ENCODE measurements around the gene TPRG1. TPM values are rescaled to one million over a fixed set of nuclear protein-coding genes. Genes with fewer than 3 reads are reported as not detected.

TPRG1 gene, protein sequence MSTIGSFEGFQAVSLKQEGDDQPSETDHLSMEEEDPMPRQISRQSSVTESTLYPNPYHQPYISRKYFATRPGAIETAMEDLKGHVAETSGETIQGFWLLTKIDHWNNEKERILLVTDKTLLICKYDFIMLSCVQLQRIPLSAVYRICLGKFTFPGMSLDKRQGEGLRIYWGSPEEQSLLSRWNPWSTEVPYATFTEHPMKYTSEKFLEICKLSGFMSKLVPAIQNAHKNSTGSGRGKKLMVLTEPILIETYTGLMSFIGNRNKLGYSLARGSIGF
- polyA plus RNA-seq (2012; ENCODE audit: insufficient read depth, insufficient read length, low read depth), result 1.3 TPM

DNA sequence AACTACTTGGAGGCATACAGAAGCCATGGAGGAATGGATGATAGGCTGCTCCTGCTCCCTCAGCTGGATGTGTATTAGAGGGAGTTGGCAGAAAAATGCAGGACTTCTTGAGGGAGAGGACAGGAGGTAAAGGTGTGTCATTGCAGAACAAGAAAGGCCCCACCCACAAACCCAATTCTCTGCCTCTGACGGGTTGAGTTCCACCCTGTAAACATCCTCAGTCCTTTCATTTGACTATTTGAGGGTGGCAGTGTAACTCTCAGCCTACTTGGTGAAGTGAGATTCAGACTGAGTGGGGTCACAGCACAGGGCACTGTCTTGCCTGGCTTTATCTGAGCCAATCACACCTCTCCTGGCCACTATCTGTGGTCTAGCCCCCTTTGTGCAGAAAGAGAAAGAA lies at the start of gene TPRG1:
Gene TPRG1 (plus strand): TSS at position 265 of the 400 bp plus-strand sequence. CDS start 35,414 bp downstream, outside the sequence.
- DNase-seq, result no peak
- H3K27me3 ChIP-seq, result no peaks in the 10 kb centered on the region
- TF ChIP-seq CTCF (IDR thresholded peaks at IDR 0.05; ENCODE audit: low read depth, low read length), result no peak
- H3K36me3 ChIP-seq, result no peaks in the 10 kb centered on the region
- no peak within 1 kb of the TSS for H3K4me3 ChIP-seq (ENCODE audit: low read depth, low read length)
- H3K9me3 ChIP-seq, result no peaks in the 10 kb centered on the region
- no peaks in the 10 kb centered on the region for H3K4me1 ChIP-seq

DNA sequence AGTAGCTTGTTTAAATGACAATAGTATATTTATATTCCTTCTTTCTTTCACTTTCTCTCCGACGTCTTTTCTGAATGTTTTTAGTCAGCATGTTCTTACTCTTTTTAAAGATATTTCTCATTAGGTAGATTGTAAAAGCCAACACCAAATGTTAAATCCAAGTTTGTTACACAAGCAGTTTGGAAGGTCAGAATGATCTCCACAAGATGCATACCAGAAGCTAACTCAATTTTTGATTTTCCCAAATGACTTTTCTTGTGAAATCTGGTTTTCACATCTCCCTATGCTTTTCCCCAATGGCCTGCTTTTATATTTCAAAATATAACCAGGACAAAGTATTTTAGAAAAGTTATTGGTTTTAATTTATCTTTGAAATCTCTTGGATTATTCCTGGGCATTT lies 49.7 kb upstream of the TPRG1 start:
- TF ChIP-seq CTCF (IDR thresholded peaks at IDR 0.05; ENCODE audit: low read depth, low read length), result no peak
- Histone ChIP-seq H3K27me3 (no peaks in the 10 kb centered on the region), H3K4me1 (peaks cover 33% of the 10 kb centered on the region), H3K4me3 (ENCODE audit: low read depth, low read length) (no peak overlapping the region), H3K9me3 (peaks cover 16% of the 10 kb centered on the region), H3K36me3 (no peaks in the 10 kb centered on the region)
- no peak for DNase-seq

- Histone ChIP-seq H3K27me3 (no peaks in the 10 kb centered on the region), H3K4me3 (ENCODE audit: low read depth, low read length) (peak overlapping the region; percentile 30), H3K36me3 (no peaks in the 10 kb centered on the region), H3K9me3 (peaks cover 11% of the 10 kb centered on the region), H3K4me1 (peaks cover 31% of the 10 kb centered on the region)
- no peak for TF ChIP-seq CTCF (IDR thresholded peaks at IDR 0.05; ENCODE audit: low read depth, low read length)
- DNase-seq, result no peak
These were observed 49.1 kb upstream of the TPRG1 start for GRCh38 chr3:189122526-189123205.

GRCh38 chr3:189123595-189124387 lies 48.0 kb upstream of the TPRG1 start:
- H3K27me3 ChIP-seq, result no peaks in the 10 kb centered on the region
- H3K4me3 ChIP-seq (ENCODE audit: low read depth, low read length), result peak overlapping the region; percentile 30
- DNase-seq, result peak; percentile 90
- peaks cover 31% of the 10 kb centered on the region for H3K4me1 ChIP-seq
- no peak for TF ChIP-seq CTCF (IDR thresholded peaks at IDR 0.05; ENCODE audit: low read depth, low read length)
- peaks cover 3% of the 10 kb centered on the region for H3K9me3 ChIP-seq
- H3K36me3 ChIP-seq, result no peaks in the 10 kb centered on the region

- Histone ChIP-seq H3K4me3 (ENCODE audit: low read depth, low read length) (peak overlapping the region; percentile 35), H3K36me3 (no peaks in the 10 kb centered on the region), H3K27me3 (no peaks in the 10 kb centered on the region), H3K9me3 (no peaks in the 10 kb centered on the region), H3K4me1 (peaks cover 33% of the 10 kb centered on the region)
- TF ChIP-seq CTCF (IDR thresholded peaks at IDR 0.05; ENCODE audit: low read depth, low read length), result no peak
- peak; percentile 76 for DNase-seq
These were observed 39.5 kb upstream of the TPRG1 start for GRCh38 chr3:189132231-189132671.
